GM19324 (cell line): ENCODE data around the gene CNTFR.
A peak's percentile ranks its signal among the peaks of the same experiment; 100 is the strongest.

Experiments
- ATAC-seq: cut with Tn5 transposase; IDR thresholded peaks from one replicate; pipeline ENCODE4 v1.9.1; 2021; ENCODE audit warnings: mild to moderate bottlenecking, moderate library complexity; ENCODE audit not compliant: unreplicated experiment, low FRiP score

The CNTFR gene

DNA sequence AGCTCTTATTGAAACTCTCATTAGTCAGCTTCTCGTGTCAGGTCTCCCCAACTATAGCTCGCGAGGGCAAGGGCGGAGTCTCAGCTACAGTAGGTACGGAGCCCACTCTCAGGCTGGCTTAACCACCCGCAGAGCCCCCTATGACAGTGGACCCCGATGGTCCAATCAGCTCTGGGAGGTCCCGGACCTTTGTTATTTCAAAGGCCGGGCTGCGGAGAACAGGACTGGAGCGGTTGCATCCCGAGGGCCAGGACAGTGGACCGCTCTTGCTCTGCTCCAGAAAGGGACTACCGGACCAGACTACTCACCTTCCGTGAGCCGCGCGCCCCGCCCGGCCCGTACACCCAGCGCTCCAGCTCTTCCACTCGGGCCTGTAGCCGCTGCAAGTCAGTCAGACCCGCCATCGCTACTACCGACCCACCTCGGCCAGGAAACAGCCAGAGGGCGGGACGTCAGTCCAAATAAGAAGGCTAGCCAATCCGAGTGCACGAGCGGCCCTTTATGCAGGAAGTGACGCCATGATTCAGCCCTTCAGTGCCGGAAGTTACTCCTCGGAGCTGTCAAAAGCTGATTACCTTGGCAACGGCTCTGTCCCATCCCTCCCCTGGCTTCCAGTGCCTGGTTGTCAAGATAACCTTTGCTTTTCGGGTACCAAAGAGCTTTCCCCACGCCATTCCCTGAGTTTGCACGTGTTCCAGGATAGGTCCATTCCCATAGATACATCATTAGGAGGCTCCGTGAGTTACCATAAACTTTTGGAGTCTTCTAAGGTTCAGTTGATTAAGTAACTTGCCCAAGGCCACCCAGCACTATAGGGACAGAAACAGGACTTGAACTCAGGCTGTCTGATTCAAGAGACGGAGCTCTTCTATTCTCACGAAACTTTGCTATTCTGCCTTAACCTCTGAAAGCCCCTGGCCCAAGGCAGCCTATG, 30.8 kb upstream of the CNTFR start, which contains the start of gene DCTN3:
TSS of gene DCTN3 (minus strand) at position 435 of the 934 bp plus-strand sequence. CDS start at position 404, 31 bp downstream.
- ATAC-seq, result peak; percentile 91

DNA sequence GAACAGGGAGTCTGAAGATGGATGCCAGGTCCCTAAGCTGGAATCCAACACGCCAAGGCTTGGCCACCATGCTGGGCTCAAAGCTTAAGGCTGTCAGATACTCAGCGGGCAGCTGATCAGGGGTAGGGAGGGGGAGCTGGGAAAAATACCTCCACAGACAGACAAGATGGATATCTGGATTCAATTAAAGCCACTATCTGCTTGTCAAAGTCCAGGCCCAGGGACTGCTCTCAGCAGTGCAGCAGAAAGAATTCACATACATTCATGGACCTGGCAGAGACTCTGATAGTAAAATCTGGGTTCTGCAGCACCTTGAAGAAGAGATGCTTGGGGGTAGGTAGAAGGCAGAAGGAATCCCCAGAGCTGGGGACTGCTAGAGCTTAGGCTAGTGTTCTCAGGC, 25.6 kb upstream of the CNTFR start:
- no peak for ATAC-seq

DNA sequence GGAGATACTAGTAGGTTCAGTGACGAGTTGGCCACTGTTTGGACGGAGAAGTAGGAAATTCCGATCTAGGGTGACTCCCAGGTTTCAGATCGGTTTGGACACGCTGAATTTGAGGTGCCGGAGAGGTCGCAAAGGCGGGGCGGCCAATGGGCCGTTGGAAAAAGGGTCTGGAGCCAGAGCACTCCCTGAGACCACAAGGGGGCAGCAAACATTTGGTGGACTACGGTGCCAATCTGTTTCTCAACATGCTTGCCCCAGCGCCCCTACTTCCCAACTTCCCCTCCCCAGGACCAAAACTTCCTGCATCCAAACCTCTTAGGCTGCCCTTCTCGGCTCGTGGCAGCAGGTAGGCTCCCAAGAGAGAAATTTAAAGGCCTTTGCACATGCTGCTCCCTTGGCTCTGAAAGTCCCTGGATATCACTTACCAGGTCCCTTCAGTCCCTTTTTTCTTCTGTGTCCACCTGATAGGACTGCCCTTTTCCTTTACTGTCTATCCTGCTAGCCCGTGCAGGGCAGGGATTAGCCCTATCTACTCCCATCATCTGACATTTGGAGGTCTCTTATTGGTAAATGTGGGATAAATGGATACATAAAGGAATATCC, 23.4 kb upstream of the CNTFR start:
- ATAC-seq, result peak; percentile 36

GRCh38 chr9:34611811-34612787, 22.6 kb upstream of the CNTFR start, which contains the start of gene RPP25L:
TSS of gene RPP25L (minus strand) at chr9:34612097. CDS start at chr9:34611296, 801 bp downstream.
- peak; percentile 76 for ATAC-seq

GRCh38 chr9:34611251-34611810, 21.8 kb upstream of the CNTFR start:
- ATAC-seq, result peak; percentile 4

DNA sequence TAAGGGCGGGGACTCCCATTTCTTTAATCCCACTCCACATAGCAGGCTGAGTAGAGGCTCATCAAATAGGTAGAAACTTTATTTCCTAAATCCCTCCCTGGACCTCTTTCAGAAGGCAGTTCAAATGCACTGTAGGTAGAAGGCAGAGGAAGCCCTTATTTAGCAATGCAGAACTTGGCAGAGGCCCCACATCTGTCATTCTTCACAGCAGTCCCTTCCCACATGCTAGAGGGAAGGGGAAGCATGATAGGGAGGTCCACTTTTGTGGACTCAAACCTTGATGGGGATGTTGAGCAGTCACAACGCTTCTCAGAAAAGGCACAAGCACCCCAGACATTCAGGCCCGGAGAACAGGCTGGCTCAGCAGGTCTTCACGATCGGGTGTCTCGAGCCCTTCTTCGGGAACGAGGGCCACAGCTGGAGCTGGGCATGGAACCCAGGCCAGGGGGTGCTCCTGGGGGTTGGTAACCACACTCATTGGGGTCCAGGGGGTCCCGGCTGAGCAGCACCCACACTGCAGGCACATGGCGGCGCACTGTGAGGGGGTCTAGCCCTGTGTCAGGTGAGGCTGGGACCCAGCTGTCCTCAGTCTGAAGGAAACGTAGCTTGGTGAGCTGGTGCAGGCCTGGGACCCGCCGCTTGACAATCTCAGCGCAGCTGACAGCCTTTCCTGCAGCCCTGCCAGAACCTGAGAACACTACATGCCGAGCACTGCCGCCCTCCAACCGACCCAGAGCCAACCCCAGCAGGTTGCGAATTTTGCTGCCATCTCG, 21.1 kb upstream of the CNTFR start:
- ATAC-seq, result no peak

DNA sequence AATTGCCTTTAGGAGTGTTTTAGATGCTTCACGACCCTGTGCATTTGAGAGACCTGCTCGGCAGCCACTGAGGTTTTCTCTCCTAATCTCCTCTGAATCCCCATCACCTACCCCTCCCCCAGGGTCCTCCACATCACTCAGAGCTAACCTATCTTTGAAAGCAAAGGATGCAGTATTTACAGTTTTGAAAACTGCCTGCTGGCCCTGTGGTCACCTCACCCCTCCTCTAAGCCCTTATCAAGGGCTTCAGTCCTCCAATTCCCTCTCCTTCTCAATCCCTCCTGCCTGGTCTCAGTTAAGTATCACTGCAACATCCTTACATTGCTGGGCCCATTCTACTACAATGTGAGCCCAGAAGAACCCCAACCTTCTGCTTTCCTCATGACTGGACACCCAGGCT, 17.8 kb upstream of the CNTFR start:
- ATAC-seq, result no peak

- no peak for ATAC-seq
Measured at GRCh38 chr9:34606905-34607304, 17.4 kb upstream of the CNTFR start.

- ATAC-seq, result no peak
Measured at GRCh38 chr9:34606190-34606589, 16.7 kb upstream of the CNTFR start.

GRCh38 chr9:34603610-34604231, 14.2 kb upstream of the CNTFR start:
- no peak for ATAC-seq

GRCh38 chr9:34601937-34602573, 12.5 kb upstream of the CNTFR start:
- no peak for ATAC-seq

- ATAC-seq, result no peak
Measured at GRCh38 chr9:34600908-34601307, 11.4 kb upstream of the CNTFR start.

- no peak for ATAC-seq
Measured at GRCh38 chr9:34599546-34599945, 10.0 kb upstream of the CNTFR start.

DNA sequence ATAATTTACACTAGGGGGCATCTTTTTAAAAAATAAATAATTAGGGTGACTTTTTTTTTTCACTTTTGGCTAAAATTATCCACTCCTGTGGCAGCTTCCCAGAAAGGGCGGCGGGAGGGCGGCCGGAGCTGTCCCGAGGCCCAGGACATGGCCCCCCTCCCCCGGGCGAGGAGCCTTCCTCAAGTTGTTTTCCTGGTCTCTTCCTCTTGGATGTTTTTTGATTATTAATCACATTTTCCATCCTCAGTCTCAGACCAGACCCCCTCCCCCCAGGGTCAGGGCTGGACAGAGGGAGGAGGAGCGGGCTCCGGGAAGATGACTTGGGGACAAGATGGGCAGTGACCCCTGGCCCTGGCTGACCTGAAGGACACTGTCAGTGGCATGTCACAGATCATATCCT, 4.7 kb upstream of the CNTFR start:
- no peak for ATAC-seq

- no peak for ATAC-seq
Measured at GRCh38 chr9:34592895-34593601, 3.5 kb upstream of the CNTFR start.

GRCh38 chr9:34591917-34592866, 2.7 kb upstream of the CNTFR start:
- ATAC-seq, result no peak
